Thyroid gland (tissue), 4 donors: ENCODE results near the gene ISM2.
"Not testable (repeated sequence)": the region's sequence is repeated elsewhere in the genome, so short reads cannot be mapped to it uniquely, and the experiment has no call there.

ENCODE experiments used
- POLR2A ChIP-seq, 2 donors: fragments of 450-650 bp; IDR thresholded peaks; one replicate each; pipeline ENCODE4 v1.6.1; 2017; ENCODE audit warnings: antibody characterized with exemption in 2 of 2, mild to moderate bottlenecking in 2 of 2, moderate library complexity in 1 of 2
- TF ChIP-seq, protein P1 (sequence below), 6 experiments: fragments of 200-600 bp in 3 of 6; fragments of 450-650 bp in 3 of 6; sonication (generic) in 3 of 6; IDR thresholded peaks; one replicate each; pipeline ENCODE4 v1.5.1; 2016 to 2019; ENCODE audit warnings: antibody characterized with exemption in 6 of 6, mild to moderate bottlenecking in 2 of 6, inconsistent platforms in 1 of 6, moderate library complexity in 1 of 6

DNA sequence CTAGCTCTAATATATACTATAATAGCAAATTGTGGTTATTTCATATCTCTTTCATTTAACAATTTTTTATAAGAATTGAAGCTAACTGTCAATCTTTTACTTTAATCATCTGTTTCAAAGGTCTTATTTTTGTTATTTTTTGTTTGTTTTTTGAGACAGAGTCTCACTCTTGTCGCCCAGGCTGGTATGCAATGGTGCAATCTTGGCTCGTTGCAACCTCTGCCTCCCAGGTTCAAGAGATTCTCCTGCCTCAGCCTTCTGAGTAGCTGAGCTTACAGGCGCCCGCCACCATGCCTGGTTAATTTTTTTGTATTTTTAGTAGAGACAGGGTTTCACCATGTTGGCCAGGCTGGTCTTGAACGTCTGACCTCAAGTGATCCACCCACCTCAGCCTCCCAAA lies 30.1 kb upstream of the ISM2 start:
- TF ChIP-seq, protein P1, sequence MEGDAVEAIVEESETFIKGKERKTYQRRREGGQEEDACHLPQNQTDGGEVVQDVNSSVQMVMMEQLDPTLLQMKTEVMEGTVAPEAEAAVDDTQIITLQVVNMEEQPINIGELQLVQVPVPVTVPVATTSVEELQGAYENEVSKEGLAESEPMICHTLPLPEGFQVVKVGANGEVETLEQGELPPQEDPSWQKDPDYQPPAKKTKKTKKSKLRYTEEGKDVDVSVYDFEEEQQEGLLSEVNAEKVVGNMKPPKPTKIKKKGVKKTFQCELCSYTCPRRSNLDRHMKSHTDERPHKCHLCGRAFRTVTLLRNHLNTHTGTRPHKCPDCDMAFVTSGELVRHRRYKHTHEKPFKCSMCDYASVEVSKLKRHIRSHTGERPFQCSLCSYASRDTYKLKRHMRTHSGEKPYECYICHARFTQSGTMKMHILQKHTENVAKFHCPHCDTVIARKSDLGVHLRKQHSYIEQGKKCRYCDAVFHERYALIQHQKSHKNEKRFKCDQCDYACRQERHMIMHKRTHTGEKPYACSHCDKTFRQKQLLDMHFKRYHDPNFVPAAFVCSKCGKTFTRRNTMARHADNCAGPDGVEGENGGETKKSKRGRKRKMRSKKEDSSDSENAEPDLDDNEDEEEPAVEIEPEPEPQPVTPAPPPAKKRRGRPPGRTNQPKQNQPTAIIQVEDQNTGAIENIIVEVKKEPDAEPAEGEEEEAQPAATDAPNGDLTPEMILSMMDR (IDR thresholded peaks at IDR 0.05), result not testable (repeated sequence)
- TF ChIP-seq POLR2A (IDR thresholded peaks at IDR 0.05), result not testable (repeated sequence)
